ENCODE measurements around the gene CLCN2.

- TF ChIP-seq CTCF (IDR thresholded peaks at IDR 0.05; ENCODE audit: low read depth, low read length): no peak
- no peak for TF ChIP-seq POLR2A (IDR thresholded peaks at IDR 0.05; ENCODE audit: extremely low read depth, insufficient read length)
- no peak for TF ChIP-seq MAX (IDR thresholded peaks at IDR 0.05; ENCODE audit: low read depth, low read length)
Measured at GRCh38 chr3:184306341-184306972, 54.9 kb downstream of the CLCN2 start.

All from NB4 (cell line).